22Rv1 (cell line): ENCODE measurements around the gene FDPS.

Experiments
- ZFX ChIP-seq: fragments of 450-650 bp; IDR thresholded peaks from 2 replicates; pipeline ENCODE4 v1.6.1; 2017; ENCODE audit warnings: antibody characterized with exemption, borderline replicate concordance
- TF ChIP-seq, protein P1 (sequence below): fragments of 450-650 bp; IDR thresholded peaks from 2 replicates; pipeline ENCODE4 v1.5.1; 2017; ENCODE audit warnings: mild to moderate bottlenecking

- TF ChIP-seq, protein P1, sequence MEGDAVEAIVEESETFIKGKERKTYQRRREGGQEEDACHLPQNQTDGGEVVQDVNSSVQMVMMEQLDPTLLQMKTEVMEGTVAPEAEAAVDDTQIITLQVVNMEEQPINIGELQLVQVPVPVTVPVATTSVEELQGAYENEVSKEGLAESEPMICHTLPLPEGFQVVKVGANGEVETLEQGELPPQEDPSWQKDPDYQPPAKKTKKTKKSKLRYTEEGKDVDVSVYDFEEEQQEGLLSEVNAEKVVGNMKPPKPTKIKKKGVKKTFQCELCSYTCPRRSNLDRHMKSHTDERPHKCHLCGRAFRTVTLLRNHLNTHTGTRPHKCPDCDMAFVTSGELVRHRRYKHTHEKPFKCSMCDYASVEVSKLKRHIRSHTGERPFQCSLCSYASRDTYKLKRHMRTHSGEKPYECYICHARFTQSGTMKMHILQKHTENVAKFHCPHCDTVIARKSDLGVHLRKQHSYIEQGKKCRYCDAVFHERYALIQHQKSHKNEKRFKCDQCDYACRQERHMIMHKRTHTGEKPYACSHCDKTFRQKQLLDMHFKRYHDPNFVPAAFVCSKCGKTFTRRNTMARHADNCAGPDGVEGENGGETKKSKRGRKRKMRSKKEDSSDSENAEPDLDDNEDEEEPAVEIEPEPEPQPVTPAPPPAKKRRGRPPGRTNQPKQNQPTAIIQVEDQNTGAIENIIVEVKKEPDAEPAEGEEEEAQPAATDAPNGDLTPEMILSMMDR = no peak
- TF ChIP-seq ZFX = no peak
These were observed 15.5 kb downstream of the FDPS start for GRCh38 chr1:155324037-155324716.
